HG02943 (cell line): ENCODE measurements around the gene NPY4R.
"Not testable (repeated sequence)": the region's sequence is repeated elsewhere in the genome, so short reads cannot be mapped to it uniquely, and the experiment has no call there.

Experiments used
- ATAC-seq: cut with Tn5 transposase; IDR thresholded peaks from one replicate; pipeline ENCODE4 v1.9.1; 2021; ENCODE audit warnings: mild to moderate bottlenecking, low read depth, moderate library complexity; ENCODE audit not compliant: unreplicated experiment

The NPY4R gene, protein sequence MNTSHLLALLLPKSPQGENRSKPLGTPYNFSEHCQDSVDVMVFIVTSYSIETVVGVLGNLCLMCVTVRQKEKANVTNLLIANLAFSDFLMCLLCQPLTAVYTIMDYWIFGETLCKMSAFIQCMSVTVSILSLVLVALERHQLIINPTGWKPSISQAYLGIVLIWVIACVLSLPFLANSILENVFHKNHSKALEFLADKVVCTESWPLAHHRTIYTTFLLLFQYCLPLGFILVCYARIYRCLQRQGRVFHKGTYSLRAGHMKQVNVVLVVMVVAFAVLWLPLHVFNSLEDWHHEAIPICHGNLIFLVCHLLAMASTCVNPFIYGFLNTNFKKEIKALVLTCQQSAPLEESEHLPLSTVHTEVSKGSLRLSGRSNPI

GRCh38 chr10:46465765-46466164, at the start of gene NPY4R:
Gene NPY4R (minus strand): TSS chr10:46465958. CDS start chr10:46462635, 3,323 bp downstream.
- ATAC-seq = not testable (repeated sequence)

GRCh38 chr10:46515366-46515765, 49.6 kb upstream of the NPY4R start:
- no peak for ATAC-seq

DNA sequence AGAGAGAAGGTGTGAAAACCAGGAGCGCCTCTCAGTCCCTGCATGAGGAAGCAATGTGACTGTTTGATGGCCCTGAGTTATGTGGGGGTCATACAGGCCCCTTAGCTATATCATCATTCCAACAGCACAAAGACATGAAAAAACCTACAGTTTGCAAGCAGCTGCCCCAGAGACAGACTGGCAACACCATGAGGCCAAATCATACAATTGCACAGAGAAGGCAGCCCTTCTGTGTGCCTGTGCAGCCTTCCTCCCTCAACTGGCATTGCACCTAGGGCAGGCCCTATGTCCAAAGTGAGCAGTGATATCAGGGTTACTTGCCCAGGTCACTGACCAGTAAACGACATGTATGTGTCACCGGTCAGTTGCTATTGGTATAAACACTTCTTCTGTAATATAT, 49.1 kb upstream of the NPY4R start:
- ATAC-seq = no peak

- no peak for ATAC-seq
Observed at GRCh38 chr10:46514431-46514861, 48.7 kb upstream of the NPY4R start.

DNA sequence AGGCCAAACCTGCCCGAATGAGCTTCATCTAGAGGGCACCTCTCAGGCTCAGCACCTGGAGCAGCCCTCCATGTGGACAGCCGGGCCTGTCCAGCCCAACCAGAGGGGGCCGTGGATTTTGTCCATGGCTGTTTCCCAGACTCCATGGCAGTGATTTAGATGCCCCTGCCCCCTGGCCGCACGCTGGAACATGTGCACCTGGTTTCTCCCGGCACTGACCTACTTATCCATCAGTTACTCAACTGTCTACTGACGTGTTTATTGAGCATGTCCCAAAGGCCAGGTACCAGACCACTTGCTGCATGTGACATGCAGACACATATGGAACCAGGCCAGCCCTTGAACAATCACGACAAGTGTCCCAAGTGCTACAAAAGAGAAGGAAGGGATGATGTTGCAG, 47.6 kb upstream of the NPY4R start:
- not testable (repeated sequence) for ATAC-seq

- not testable (repeated sequence) for ATAC-seq
Observed at GRCh38 chr10:46512725-46513124, 47.0 kb upstream of the NPY4R start.

GRCh38 chr10:46512002-46512401, 46.2 kb upstream of the NPY4R start:
- not testable (repeated sequence) for ATAC-seq

GRCh38 chr10:46499990-46500389, 34.2 kb upstream of the NPY4R start:
- not testable (repeated sequence) for ATAC-seq

- not testable (repeated sequence) for ATAC-seq
Observed at GRCh38 chr10:46498985-46499703, 33.4 kb upstream of the NPY4R start.

GRCh38 chr10:46497878-46498277, 32.1 kb upstream of the NPY4R start:
- not testable (repeated sequence) for ATAC-seq

- ATAC-seq = not testable (repeated sequence)
Observed at GRCh38 chr10:46497401-46497800, 31.6 kb upstream of the NPY4R start.

- not testable (repeated sequence) for ATAC-seq
Observed at GRCh38 chr10:46491364-46492114, 25.8 kb upstream of the NPY4R start.

GRCh38 chr10:46490285-46490684, 24.5 kb upstream of the NPY4R start:
- not testable (repeated sequence) for ATAC-seq

- not testable (repeated sequence) for ATAC-seq
Observed at GRCh38 chr10:46486459-46486858, 20.7 kb upstream of the NPY4R start.

DNA sequence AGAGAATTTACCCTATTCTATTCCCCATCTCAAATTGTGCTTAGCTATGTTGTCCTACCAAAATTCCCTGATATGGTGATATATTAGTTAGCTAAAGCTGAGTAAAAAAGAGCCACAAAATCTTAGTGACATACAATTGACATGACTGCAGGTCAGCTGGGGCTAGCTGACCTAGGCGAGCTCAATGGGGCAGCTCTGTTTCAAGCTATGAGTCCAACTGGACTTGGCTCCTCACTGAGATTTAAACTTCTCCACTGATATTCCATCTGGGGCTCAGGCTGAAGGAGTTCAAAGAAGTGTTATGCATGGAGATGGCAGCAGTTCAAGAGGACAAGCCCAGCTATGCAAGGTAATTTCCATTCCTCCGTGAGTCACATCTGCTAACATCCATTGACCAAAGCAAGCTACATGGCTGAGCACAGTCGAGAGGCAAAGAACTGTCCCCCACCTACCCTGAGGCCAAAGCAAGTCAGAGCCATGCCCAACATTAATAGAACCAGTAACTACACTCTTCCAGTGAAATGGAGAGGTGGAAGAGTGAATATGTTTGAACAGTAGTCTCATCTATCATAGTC, 9.1 kb upstream of the NPY4R start:
- ATAC-seq = not testable (repeated sequence)

- ATAC-seq = not testable (repeated sequence)
Observed at GRCh38 chr10:46473758-46474157, 8.0 kb upstream of the NPY4R start.

DNA sequence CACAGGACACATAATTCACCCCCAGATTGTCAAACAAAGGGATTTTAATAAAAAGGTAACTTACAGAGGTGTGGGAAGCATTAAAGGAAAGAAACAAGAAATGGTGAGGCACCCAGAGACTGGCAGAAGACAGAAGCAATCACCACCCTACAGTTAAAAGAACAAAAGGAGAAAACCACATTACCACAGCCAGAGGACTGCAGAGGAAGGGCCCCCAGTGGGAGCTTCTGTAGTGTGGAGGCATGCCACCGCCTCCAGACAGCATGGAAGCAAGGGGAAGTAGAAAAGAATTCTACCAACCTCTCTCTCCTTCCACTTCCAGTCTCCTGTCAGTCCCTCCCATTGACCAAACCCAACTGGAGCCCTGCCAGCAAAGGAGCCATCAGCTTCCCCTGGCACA, 4.4 kb upstream of the NPY4R start:
- ATAC-seq = not testable (repeated sequence)

DNA sequence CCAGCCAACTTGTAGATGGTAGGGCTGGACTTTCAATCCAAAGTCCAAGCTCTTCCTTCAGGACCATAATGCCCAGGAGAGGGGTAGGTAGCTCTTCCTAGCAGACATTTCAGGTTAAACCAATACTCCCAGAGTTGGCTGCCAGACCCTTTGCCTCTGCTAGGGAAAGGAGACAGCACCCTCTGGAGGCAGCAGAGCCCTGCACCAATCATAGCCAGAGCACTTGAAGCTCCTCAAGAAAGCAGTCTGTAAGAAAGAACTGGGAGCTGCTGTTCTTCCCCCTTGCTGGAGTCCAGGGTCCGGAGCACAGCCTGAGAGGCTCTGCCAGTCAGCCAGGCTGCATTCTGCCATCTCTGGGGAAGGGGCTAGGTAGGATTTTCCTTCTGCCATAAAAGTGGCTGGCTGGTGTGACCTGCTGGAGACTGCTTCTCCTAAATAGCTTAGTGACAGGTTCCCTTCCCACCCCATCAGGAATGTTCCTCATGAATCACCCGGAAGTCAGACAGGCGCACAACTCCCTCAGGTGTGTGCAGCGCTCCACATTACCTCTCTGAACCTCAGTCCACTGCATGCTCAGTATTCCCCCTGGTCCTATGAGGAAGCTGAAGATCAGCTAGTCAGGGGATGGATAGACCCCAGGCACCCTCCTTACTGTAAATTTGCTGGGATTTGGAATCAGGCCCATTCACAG, 2.5 kb upstream of the NPY4R start:
- ATAC-seq = not testable (repeated sequence)

DNA sequence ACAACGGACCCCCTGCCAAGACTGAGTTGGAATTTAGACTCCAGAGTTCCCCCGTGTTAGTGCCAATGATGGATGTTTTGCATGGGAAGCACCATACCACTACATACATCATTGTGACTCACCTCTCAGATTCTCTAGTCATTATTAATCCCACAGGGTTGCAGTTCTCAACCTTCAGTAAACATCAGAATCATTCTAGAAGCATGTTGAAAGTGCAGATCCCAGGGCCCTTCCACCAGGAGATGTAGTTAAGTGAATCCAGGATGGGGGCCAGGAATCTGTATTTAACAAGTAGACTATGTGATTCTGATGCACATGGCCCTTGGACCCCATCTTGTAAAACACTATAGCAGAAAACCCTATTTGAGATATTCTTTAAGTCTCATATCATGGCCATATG, 2.1 kb downstream of the NPY4R start:
- not testable (repeated sequence) for ATAC-seq

- not testable (repeated sequence) for ATAC-seq
Observed at GRCh38 chr10:46462276-46462675, 3.5 kb downstream of the NPY4R start.
